Activated CD4-positive, alpha-beta T cell treated with anti-CD3 and anti-CD28 coated beads, Interleukin-2, Interleukin-4, amounts not matched to agents 100 ng/mL and 50 ng/mL, durations not matched to agents 16 hours and 8 hours (primary cell): ENCODE results near the gene DGKK.
"Not testable (repeated sequence)": the region's sequence is repeated elsewhere in the genome, so short reads cannot be mapped to it uniquely, and the experiment has no call there.

Experiments used
- DNase-seq: peaks from one replicate; pipeline ENCODE4 v3.0.0-alpha.2; 2020; ENCODE audit warnings: low spot score

Gene DGKK

GRCh38 chrX:50431623-50432022 lies 39.0 kb downstream of the DGKK start:
- DNase-seq, result no peak

DNA sequence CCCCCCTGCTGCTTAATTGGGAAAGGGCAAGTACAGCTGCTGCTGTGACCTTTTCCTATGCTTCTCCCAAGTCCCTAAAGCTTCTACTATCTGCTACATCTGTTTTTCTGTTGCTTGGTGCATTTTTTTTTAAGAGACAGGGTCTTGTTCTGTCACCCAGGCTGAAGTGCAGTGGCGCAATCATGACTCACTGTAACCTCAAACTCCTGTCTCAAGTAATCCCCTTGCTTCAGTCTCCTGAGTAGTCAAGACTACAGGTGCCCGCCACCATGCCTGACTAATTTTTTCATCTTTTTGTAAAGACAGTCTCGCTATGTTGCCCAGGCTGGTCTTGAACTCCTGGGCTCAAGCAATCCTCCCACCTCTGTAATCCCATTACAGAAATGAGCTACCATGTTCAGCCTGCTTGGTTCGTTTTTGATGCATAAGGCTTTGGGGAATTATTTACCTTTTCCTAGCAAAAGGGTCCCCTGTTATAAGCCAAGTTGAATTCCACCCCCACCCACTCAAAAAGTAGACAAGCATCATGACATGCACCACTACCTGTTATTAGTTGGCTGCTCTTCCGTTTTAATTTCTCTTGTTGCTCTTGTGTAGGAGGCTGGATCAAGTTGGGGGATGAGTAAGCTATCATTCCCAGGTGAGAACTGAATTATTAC lies 39.6 kb downstream of the DGKK start:
- DNase-seq, result no peak

GRCh38 chrX:50428174-50428573 lies 42.5 kb downstream of the DGKK start:
- DNase-seq, result no peak

- DNase-seq, result no peak
Observed at GRCh38 chrX:50407976-50408375, 62.6 kb downstream of the DGKK start.

DNA sequence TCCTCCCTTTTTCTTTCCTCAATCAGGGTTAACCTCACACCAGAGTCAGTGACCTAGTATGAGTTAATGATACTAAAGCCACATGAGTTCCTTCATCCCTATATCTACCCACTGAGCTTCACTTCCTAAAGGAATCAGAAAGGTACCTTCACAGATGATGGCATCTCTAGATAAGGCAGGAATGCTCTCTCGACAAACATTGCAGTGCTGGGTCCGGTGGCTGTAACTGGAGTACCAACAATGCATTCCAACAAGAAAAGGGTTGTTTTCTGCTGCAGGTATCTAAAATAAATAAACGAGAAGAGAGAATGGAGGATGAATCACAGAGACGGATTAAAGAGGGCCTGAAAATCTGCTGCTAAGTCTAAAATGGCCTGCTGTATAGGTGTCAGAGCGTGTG lies 66.7 kb downstream of the DGKK start:
- no peak for DNase-seq

- no peak for DNase-seq
Observed at GRCh38 chrX:50402886-50403285, 67.7 kb downstream of the DGKK start.

DNA sequence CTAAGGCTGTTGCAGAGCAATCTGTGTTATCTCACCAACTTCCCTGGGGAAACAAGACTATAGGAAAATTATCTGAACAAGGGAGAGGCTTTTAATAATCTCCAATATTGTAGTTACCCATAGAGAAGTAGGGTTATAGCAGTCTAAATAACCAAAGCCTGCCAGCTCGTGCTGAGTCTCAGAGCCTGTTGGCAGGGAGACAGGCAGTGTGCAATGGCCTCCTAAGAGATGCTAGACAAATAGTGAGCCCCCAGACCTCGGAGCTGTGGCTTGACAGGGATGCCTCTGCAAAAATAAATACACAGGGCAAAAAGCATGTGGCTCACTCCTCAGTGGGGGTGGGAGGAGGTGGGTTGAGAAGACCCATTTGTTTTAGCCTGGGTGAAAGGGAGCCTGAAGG lies 76.7 kb downstream of the DGKK start:
- no peak for DNase-seq

GRCh38 chrX:50386520-50386919 lies 84.1 kb downstream of the DGKK start:
- DNase-seq, result no peak

DNA sequence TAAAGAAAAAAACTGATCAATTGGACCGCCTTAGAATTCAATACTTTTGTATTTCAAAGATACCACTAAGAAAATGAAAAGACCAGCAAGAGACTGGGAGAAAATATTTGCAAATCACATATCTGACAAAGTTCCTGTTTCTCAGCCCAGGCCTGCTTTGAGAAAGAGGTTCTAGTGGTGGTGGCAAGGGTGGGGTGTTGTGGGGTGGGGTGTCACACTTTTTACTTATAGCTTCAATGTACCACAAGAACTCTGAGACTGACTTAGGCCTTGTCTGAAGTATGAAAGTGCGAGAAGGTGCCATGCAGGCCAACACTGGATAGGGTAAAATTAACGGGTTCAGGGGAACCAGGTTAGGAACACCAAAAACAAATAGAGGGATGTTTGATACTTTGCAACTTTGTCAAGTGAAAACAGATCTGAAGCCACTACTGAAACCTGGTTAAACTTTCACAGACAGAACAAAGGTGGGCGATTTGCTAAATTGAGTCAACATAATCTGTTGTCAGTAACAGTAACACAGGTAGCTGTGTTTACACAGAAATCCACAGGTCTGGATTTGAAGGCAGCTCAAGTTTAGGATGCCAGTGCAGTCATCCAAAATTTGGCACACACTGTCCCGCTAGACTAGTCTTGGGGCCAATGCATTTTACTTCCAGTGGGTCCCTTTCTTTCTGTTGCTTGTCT lies 88.8 kb downstream of the DGKK start:
- no peak for DNase-seq

- no peak for DNase-seq
Observed at GRCh38 chrX:50375481-50376267, 95.0 kb downstream of the DGKK start.

GRCh38 chrX:50372966-50373365 lies 97.7 kb downstream of the DGKK start:
- no peak for DNase-seq

GRCh38 chrX:50343917-50344316 lies 126.7 kb downstream of the DGKK start:
- DNase-seq, result no peak

DNA sequence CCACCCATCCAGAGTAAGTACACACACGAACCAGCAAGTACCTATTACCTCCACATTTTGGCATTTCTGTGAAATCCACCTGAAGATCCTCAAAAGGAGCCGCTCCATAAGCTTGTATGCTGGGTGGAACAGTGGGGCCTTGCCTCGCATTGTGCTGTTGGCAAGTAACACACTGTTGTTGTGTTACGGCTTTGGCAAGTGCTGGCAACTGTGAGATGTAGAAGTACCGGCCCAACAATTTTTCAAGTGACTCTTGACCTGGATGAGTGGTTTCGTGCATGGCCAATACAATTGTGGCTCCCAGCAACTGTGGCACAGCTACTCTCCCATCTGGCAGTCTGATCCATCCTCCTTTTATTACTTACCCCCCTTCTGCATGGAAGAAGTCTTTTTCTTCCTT lies 137.3 kb downstream of the DGKK start:
- no peak for DNase-seq

DNA sequence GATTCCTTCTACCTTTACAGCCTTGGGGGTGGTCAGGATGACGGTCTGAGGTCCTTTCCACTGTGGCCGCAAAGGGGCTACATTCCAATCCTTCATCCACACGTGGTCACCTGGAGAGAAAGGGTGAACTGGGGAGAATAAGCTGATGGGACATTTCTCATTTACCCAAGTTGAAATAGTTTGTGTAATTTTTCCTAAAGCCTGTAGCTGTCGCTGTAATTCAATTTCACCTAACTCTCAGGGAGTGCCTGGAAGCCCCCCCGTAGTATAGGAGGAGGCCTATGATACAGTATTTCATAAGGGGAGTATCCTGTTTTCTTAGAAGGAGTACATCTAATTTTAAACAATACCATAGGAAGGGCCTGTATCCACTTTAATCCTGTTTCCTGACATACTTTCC lies 138.0 kb downstream of the DGKK start:
- not testable (repeated sequence) for DNase-seq

DNA sequence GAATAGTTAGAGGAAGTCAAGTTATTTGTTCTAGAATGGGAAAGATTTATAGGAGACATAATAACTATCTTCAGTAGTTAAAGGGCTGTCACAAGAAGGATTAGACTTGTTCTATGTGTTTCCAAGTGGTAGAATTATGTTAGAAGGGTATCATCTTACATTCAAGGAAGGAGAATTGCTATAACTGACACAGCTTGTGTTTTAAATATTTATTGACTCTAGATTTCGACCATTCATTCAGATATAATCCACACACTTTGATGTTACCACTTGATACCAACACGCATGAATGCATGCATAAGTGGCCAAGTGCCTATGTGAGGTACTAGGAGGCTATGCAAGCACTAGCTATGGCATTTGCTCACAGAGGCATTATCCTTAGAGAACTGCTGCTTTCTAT lies 143.4 kb downstream of the DGKK start:
- no peak for DNase-seq
